Astrocyte (in vitro differentiated cells and primary cell): ENCODE measurements around the gene ADORA2A.

ENCODE experiments used
- EZH2 ChIP-seq: IDR thresholded peaks from 2 replicates; pipeline ENCODE4 v1.6.1; 2012; ENCODE audit warnings: mild to moderate bottlenecking, low read length, inconsistent platforms; ENCODE audit not compliant: insufficient read depth
- TF ChIP-seq, protein P1 (sequence below): IDR thresholded peaks from 2 replicates; pipeline ENCODE4 v1.5.1; 2011; ENCODE audit warnings: low read depth, mild to moderate bottlenecking, inconsistent platforms, low read length, moderate library complexity; ENCODE audit not compliant: insufficient read depth

GRCh38 chr22:24474649-24475255 lies 47.4 kb downstream of the ADORA2A start:
- no peak for TF ChIP-seq EZH2
- TF ChIP-seq, protein P1, sequence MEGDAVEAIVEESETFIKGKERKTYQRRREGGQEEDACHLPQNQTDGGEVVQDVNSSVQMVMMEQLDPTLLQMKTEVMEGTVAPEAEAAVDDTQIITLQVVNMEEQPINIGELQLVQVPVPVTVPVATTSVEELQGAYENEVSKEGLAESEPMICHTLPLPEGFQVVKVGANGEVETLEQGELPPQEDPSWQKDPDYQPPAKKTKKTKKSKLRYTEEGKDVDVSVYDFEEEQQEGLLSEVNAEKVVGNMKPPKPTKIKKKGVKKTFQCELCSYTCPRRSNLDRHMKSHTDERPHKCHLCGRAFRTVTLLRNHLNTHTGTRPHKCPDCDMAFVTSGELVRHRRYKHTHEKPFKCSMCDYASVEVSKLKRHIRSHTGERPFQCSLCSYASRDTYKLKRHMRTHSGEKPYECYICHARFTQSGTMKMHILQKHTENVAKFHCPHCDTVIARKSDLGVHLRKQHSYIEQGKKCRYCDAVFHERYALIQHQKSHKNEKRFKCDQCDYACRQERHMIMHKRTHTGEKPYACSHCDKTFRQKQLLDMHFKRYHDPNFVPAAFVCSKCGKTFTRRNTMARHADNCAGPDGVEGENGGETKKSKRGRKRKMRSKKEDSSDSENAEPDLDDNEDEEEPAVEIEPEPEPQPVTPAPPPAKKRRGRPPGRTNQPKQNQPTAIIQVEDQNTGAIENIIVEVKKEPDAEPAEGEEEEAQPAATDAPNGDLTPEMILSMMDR, result no peak
